Renal cortical epithelial cell (primary cell): ENCODE measurements around the gene CLEC7A. TPM values are rescaled to one million over a fixed set of nuclear protein-coding genes. Genes with fewer than 3 reads are reported as not detected.
A peak's percentile ranks its signal among the peaks of the same experiment; 100 is the strongest.

Experiments
- DNase-seq: peaks from one replicate; pipeline ENCODE4 v3.0.0-alpha.2; 2011; ENCODE audit warnings: low read depth
- total RNA-seq: library from RNA; depleted of rRNA; stranded (reverse); fragments of >200 nt; gene quantifications from 2 replicates; pipeline ENCODE4 v1.2.3, GENCODE V29; 2014

The CLEC7A gene
- total RNA-seq = 0.05 TPM in 1 of 2 replicates, not detected in the other

GRCh38 chr12:10130042-10130441 is at the start of gene CLEC7A:
Gene CLEC7A, minus strand, starts transcription at chr12:10130199. Its CDS starts 117 bp downstream, at chr12:10130082.
- peak; percentile 29 for DNase-seq

- DNase-seq = peak; percentile 38
Observed at GRCh38 chr12:10179776-10180181, 49.8 kb upstream of the CLEC7A start.

- DNase-seq = peak; percentile 68
Observed at GRCh38 chr12:10178821-10179220, 48.8 kb upstream of the CLEC7A start, which contains the start of gene TMEM52B. Gene TMEM52B, plus strand, starts transcription at chr12:10179032. Its CDS starts 543 bp downstream, at chr12:10179575.

- DNase-seq = peak; percentile 84
Observed at GRCh38 chr12:10175846-10176636, 46.0 kb upstream of the CLEC7A start.

GRCh38 chr12:10174986-10175614 is 45.1 kb upstream of the CLEC7A start:
- DNase-seq = no peak

- no peak for DNase-seq
Observed at GRCh38 chr12:10171973-10172728, 42.2 kb upstream of the CLEC7A start, which contains the start of gene OLR1. Gene OLR1, minus strand, starts transcription at chr12:10172132. Its CDS starts 55 bp downstream, at chr12:10172077.

- peak; percentile 72 for DNase-seq
Observed at GRCh38 chr12:10170216-10170615, 40.2 kb upstream of the CLEC7A start.

- peak; percentile 29 for DNase-seq
Observed at GRCh38 chr12:10169104-10169503, 39.1 kb upstream of the CLEC7A start.

- no peak for DNase-seq
Observed at GRCh38 chr12:10167599-10167998, 37.6 kb upstream of the CLEC7A start.

- DNase-seq = no peak
Observed at GRCh38 chr12:10165421-10165820, 35.4 kb upstream of the CLEC7A start.

GRCh38 chr12:10163084-10163483 is 33.1 kb upstream of the CLEC7A start:
- DNase-seq = no peak

GRCh38 chr12:10160617-10161385 is 30.8 kb upstream of the CLEC7A start:
- DNase-seq = peak; percentile 24

- no peak for DNase-seq
Observed at GRCh38 chr12:10159280-10159679, 29.3 kb upstream of the CLEC7A start.

- no peak for DNase-seq
Observed at GRCh38 chr12:10158406-10158805, 28.4 kb upstream of the CLEC7A start.

GRCh38 chr12:10155966-10156365 is 26.0 kb upstream of the CLEC7A start:
- DNase-seq = no peak

GRCh38 chr12:10154145-10154496 is 24.1 kb upstream of the CLEC7A start:
- DNase-seq = no peak

- DNase-seq = peak; percentile 28
Observed at GRCh38 chr12:10153271-10154144, 23.5 kb upstream of the CLEC7A start.

GRCh38 chr12:10151621-10152020 is 21.6 kb upstream of the CLEC7A start:
- no peak for DNase-seq

GRCh38 chr12:10147714-10148403 is 17.9 kb upstream of the CLEC7A start:
- DNase-seq = no peak
